ENCODE data around the gene TAX1BP3.

TAX1BP3 gene

DNA sequence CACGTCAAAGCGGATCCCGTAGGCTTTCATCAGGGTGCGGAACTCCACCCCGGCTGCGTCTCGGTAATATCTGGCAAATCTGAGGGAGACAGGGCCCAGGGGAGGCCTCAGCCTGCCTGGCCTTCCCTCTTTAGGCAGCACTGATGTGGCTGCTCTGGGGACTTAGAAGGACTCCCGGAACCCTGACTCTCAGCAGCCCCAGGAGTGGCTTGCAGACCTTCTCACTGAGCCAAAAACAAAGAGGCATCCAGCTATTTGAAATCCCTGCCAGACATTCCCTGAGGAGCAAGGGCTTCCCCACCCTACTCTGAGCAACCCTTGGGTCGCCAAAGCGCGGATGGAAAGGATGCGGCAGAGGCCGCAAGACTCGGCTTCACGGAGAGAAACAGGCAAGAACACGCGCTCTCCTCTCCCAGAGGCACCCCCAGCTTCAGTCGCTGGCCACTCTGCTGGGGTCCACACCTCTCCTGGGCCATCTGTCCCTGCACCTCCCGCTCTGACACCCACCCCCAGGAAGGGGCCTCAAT, 19.7 kb upstream of the TAX1BP3 start:
- Histone ChIP-seq H3K27me3 (ENCODE audit: insufficient read depth, low read length) (no peaks in the 10 kb centered on the region), H3K36me3 (ENCODE audit: insufficient read depth, low read length) (no peaks in the 10 kb centered on the region), H3K4me3 (ENCODE audit: low read depth, low read length) (no peak overlapping the region), H3K27ac (ENCODE audit: low read depth, low read length) (no peak overlapping the region), H3K4me1 (ENCODE audit: control insufficient read depth, insufficient read depth, low read length, unreplicated experiment) (no peaks in the 10 kb centered on the region), H3K79me2 (ENCODE audit: control insufficient read depth, insufficient read depth, low read length, unreplicated experiment) (no peaks in the 10 kb centered on the region), H2AFZ (ENCODE audit: low read length, unreplicated experiment) (no peak overlapping the region)

DNA sequence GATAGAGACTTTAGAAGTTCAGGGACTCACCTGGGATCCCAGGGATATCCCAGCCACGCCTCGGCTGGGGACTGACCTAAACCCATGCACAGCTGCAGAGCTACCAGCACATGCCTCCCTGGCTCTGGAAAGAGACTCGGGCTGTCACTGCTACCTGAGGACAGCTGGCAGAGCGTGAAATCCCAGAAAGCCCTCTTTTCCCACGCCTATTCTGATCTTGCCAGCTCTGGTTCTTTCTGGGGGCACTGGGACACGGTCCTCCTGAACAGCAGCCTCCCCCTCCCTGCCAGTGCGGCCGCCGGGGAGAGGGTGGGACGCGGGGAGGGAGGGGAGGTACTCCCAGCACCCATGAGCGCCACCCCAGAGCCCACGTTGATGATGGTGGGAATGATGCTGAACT, 16.8 kb upstream of the TAX1BP3 start:
- Histone ChIP-seq H2AFZ (ENCODE audit: low read length, unreplicated experiment) (no peak overlapping the region), H3K27ac (ENCODE audit: low read depth, low read length) (no peak overlapping the region), H3K4me3 (ENCODE audit: low read depth, low read length) (no peak overlapping the region), H3K79me2 (ENCODE audit: control insufficient read depth, insufficient read depth, low read length, unreplicated experiment) (no peaks in the 10 kb centered on the region), H3K4me1 (ENCODE audit: control insufficient read depth, insufficient read depth, low read length, unreplicated experiment) (no peaks in the 10 kb centered on the region), H3K36me3 (ENCODE audit: insufficient read depth, low read length) (no peaks in the 10 kb centered on the region), H3K27me3 (ENCODE audit: insufficient read depth, low read length) (no peaks in the 10 kb centered on the region)

DNA sequence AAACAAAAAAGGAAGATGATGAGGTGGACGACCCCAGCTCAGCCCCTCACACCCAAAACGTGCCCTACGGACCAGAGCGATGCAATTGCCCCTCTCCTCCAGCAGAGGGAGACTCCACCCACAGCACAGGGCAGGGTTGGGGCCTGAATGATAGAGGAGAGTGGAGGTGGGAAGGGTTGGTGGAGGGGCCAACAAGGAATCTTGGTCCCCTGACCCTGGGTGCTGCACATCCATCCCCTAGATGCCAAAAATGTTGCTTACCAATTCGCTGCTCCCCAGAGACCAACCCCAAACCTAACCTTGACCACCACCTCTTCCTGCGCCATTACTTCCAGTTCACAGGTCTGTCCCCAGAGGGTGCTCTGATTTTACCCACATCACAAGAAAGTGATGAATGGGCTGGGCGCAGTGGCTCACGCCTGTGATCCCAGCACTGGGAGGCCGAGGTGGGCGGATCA, 14.7 kb upstream of the TAX1BP3 start:
- no peaks in the 10 kb centered on the region for H3K4me1 ChIP-seq (ENCODE audit: control insufficient read depth, insufficient read depth, low read length, unreplicated experiment)
- no peaks in the 10 kb centered on the region for H3K79me2 ChIP-seq (ENCODE audit: control insufficient read depth, insufficient read depth, low read length, unreplicated experiment)
- no peak overlapping the region for H3K27ac ChIP-seq (ENCODE audit: low read depth, low read length)
- H3K4me3 ChIP-seq (ENCODE audit: low read depth, low read length), result no peak overlapping the region
- no peaks in the 10 kb centered on the region for H3K36me3 ChIP-seq (ENCODE audit: insufficient read depth, low read length)
- no peak overlapping the region for H2AFZ ChIP-seq (ENCODE audit: low read length, unreplicated experiment)
- H3K27me3 ChIP-seq (ENCODE audit: insufficient read depth, low read length), result no peaks in the 10 kb centered on the region

DNA sequence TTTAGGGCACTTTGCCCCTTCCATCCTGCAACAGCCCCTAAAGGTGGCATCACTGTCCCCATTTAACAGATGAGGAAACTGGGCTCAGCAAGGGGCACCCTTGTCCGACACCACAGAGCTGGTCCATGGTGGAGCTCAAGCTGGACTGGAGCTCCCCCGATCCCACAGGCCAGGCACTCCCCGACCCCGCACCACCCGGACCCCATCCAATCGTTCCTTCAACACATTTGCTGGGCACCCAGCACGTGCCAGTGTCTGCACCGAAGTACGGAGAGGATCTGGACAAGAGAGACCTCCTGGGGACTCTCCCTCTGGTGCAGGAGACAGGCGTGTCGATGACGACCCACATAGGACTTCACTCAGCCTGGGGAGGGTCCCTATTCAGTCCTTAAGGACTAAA, 13.7 kb upstream of the TAX1BP3 start:
- no peak overlapping the region for H3K4me3 ChIP-seq (ENCODE audit: low read depth, low read length)
- no peaks in the 10 kb centered on the region for H3K4me1 ChIP-seq (ENCODE audit: control insufficient read depth, insufficient read depth, low read length, unreplicated experiment)
- no peak overlapping the region for H2AFZ ChIP-seq (ENCODE audit: low read length, unreplicated experiment)
- no peaks in the 10 kb centered on the region for H3K36me3 ChIP-seq (ENCODE audit: insufficient read depth, low read length)
- no peaks in the 10 kb centered on the region for H3K79me2 ChIP-seq (ENCODE audit: control insufficient read depth, insufficient read depth, low read length, unreplicated experiment)
- no peak overlapping the region for H3K27ac ChIP-seq (ENCODE audit: low read depth, low read length)
- H3K27me3 ChIP-seq (ENCODE audit: insufficient read depth, low read length), result no peaks in the 10 kb centered on the region

DNA sequence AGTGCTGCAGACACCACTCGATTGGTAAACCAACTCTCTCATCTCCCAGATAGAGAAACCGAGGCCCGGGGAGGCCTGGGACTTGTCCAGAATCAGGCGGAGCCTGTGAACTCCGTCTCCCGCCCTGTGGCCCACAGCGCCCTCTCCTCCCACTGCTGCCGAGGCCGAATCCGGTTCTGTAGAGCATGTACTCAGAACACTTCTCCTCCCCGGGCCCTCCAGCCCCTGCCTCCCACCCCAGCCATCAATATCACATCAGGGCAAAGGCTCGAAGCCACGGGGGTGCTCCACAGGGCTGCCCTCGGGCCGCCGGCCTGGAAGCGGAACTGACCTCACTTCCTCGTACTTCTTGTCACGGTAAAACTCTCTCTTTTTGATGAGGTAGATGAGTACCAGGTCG, 13.2 kb upstream of the TAX1BP3 start:
- Histone ChIP-seq H3K4me1 (ENCODE audit: control insufficient read depth, insufficient read depth, low read length, unreplicated experiment) (no peaks in the 10 kb centered on the region), H3K79me2 (ENCODE audit: control insufficient read depth, insufficient read depth, low read length, unreplicated experiment) (no peaks in the 10 kb centered on the region), H2AFZ (ENCODE audit: low read length, unreplicated experiment) (no peak overlapping the region), H3K27me3 (ENCODE audit: insufficient read depth, low read length) (no peaks in the 10 kb centered on the region), H3K27ac (ENCODE audit: low read depth, low read length) (no peak overlapping the region), H3K4me3 (ENCODE audit: low read depth, low read length) (no peak overlapping the region), H3K36me3 (ENCODE audit: insufficient read depth, low read length) (no peaks in the 10 kb centered on the region)

DNA sequence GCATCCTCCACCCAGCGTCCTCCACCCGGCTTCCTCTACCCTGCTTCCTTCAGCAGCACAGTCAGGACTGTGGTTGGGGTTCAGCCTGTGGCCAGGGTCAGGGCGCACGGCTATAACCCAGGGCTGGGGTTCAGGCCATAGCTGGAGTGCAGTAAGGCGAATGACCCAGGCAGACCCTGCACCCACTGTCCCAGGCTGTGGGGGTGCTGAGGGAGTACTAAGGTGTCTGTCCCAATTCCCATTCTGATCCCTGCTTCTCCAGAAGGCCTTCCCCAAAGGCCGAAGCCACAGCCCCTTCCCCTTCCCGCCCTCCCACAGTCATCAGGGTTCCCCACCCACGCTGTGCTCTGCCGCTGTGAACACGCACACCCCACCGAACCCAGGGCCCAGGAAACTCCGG, 12.7 kb upstream of the TAX1BP3 start:
- no peaks in the 10 kb centered on the region for H3K4me1 ChIP-seq (ENCODE audit: control insufficient read depth, insufficient read depth, low read length, unreplicated experiment)
- H3K79me2 ChIP-seq (ENCODE audit: control insufficient read depth, insufficient read depth, low read length, unreplicated experiment), result no peaks in the 10 kb centered on the region
- H3K4me3 ChIP-seq (ENCODE audit: low read depth, low read length), result no peak overlapping the region
- no peaks in the 10 kb centered on the region for H3K36me3 ChIP-seq (ENCODE audit: insufficient read depth, low read length)
- H3K27ac ChIP-seq (ENCODE audit: low read depth, low read length), result no peak overlapping the region
- H2AFZ ChIP-seq (ENCODE audit: low read length, unreplicated experiment), result no peak overlapping the region
- no peaks in the 10 kb centered on the region for H3K27me3 ChIP-seq (ENCODE audit: insufficient read depth, low read length)

DNA sequence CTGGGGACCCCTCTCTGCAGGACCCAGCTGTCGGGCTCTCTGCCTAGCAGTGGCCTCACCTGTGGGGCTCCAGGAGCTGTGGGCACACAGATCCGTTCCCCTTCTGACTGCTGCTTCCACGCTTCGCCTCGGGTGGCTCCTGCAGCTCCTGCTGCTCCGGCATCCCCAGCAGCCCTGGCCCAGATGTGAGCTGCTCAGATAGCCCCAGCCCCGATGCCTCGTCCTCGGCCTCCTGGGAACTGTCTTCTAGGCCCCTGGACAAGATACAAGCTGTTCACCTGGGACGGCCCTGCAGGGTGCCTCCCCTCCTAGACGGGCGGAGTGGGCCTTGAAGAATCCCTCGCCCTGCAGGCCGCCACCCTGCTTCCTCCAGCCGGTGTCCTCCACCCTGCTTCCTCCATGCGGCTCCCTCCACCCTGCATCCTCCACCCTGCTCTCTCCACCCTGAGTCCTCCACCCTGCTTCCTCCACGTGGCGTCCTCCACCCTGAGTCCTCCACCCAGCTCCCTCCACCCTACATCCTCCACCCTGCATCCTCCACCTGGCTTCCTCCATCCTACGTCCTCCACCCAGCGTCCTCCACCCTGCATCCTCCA, 11.3 kb upstream of the TAX1BP3 start:
- Histone ChIP-seq H2AFZ (ENCODE audit: low read length, unreplicated experiment) (no peak overlapping the region), H3K4me3 (ENCODE audit: low read depth, low read length) (no peak overlapping the region), H3K27me3 (ENCODE audit: insufficient read depth, low read length) (no peaks in the 10 kb centered on the region), H3K4me1 (ENCODE audit: control insufficient read depth, insufficient read depth, low read length, unreplicated experiment) (no peaks in the 10 kb centered on the region), H3K79me2 (ENCODE audit: control insufficient read depth, insufficient read depth, low read length, unreplicated experiment) (no peaks in the 10 kb centered on the region), H3K27ac (ENCODE audit: low read depth, low read length) (no peak overlapping the region), H3K36me3 (ENCODE audit: insufficient read depth, low read length) (no peaks in the 10 kb centered on the region)

DNA sequence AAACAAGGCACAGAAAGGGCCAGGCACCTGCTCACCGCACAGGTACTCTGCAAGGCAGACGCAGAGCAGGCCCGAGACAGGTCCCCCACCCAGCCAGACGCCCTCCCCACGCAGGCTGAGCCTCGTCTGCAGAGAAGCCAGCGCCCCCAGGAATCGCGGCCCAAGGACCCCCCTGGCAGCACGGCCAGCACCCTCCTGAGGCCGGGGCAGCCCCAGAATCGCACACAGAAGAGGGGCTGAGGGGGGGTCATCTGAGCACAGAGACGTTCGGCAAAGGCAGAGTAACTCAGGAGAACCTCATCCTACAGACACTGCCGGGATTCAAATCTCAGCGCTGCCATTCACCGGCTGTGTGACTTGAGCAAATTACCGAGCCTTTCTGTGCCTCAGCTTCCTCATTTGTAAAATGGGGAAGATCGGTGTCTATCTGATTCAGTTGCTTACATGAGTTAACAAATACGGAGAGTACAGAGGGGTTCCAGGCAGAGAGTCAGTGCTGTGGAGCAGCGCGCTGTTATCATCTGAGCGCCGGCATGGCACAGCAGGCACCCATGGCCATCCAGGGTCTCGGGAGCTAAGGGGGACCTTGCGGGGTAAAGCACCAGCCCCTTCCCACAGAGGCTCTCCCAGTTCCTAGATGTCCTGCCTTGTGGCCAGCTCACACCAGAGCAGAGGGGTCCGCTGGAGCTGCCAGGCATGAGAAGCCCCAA, 10.6 kb upstream of the TAX1BP3 start:
- no peaks in the 10 kb centered on the region for H3K4me1 ChIP-seq (ENCODE audit: control insufficient read depth, insufficient read depth, low read length, unreplicated experiment)
- no peak overlapping the region for H3K4me3 ChIP-seq (ENCODE audit: low read depth, low read length)
- no peak overlapping the region for H3K27ac ChIP-seq (ENCODE audit: low read depth, low read length)

DNA sequence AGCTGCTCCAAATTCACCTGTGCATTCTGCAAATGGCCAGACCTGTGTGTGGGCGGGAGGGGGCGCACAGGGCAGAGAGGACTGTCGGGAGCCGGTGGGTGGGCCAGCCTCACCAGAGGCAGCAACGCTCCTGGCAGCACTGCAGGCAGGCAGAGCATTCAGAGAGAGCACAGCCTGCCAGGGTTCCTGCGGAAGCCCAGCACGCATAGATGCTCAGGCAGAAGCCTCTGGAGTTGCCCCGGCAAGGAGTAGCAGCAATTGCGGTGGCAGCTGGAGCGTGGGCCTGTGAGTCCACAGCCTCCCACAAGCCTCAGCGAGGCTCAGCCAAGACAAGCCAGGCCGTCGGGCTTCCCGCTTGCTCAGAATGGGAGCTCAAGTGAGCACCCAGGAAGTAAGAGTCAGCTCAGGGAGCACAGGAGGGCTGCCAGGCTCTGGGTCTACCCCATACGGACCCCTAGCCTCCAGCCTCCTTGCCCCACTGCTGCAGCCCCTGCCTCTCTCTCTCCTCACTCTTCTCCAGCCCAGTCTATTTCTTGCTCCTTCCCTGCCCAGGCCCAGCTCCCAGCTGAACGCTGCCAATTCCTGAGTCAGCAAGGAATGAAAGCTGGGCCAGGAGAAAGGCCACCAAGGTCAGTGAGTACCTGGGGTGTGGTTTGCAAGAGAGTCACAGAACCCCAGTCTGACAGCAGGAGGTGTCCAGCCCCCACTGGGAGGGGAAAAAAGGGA, 9.9 kb upstream of the TAX1BP3 start:
- no peaks in the 10 kb centered on the region for H3K27me3 ChIP-seq (ENCODE audit: insufficient read depth, low read length)
- no peak overlapping the region for H2AFZ ChIP-seq (ENCODE audit: low read length, unreplicated experiment)
- no peak overlapping the region for H3K4me3 ChIP-seq (ENCODE audit: low read depth, low read length)
- no peaks in the 10 kb centered on the region for H3K36me3 ChIP-seq (ENCODE audit: insufficient read depth, low read length)
- no peaks in the 10 kb centered on the region for H3K4me1 ChIP-seq (ENCODE audit: control insufficient read depth, insufficient read depth, low read length, unreplicated experiment)
- H3K79me2 ChIP-seq (ENCODE audit: control insufficient read depth, insufficient read depth, low read length, unreplicated experiment), result no peaks in the 10 kb centered on the region
- H3K27ac ChIP-seq (ENCODE audit: low read depth, low read length), result no peak overlapping the region

More for the DNA sequence above, 10.6 kb upstream of the TAX1BP3 start:
- no peak overlapping the region for H2AFZ ChIP-seq (ENCODE audit: low read length, unreplicated experiment)
- no peaks in the 10 kb centered on the region for H3K27me3 ChIP-seq (ENCODE audit: insufficient read depth, low read length)
- no peaks in the 10 kb centered on the region for H3K36me3 ChIP-seq (ENCODE audit: insufficient read depth, low read length)
- H3K79me2 ChIP-seq (ENCODE audit: control insufficient read depth, insufficient read depth, low read length, unreplicated experiment), result no peaks in the 10 kb centered on the region

DNA sequence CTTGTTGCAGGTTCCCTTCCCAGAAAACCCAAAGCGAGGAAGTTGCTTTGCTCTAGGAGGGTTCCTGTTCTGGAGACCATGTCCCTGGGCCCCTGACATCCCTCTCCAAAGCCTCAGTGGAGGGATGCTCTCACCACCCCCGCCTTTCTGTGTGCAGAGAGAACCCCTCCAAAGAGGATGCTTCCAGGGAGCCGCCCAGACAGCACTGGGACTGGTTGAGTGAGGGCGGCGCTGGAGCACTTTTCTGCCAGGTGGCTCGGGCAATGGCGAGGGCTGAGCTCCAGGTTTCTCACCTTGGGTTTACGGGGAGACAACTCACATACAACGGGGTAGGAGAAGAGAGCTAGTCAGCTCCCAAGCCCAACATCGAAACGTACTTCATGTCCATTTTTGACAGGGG, 7.5 kb upstream of the TAX1BP3 start:
- H3K27me3 ChIP-seq (ENCODE audit: insufficient read depth, low read length), result no peaks in the 10 kb centered on the region
- H3K36me3 ChIP-seq (ENCODE audit: insufficient read depth, low read length), result no peaks in the 10 kb centered on the region
- no peak overlapping the region for H2AFZ ChIP-seq (ENCODE audit: low read length, unreplicated experiment)
- no peak overlapping the region for H3K27ac ChIP-seq (ENCODE audit: low read depth, low read length)
- H3K4me3 ChIP-seq (ENCODE audit: low read depth, low read length), result no peak overlapping the region
- H3K79me2 ChIP-seq (ENCODE audit: control insufficient read depth, insufficient read depth, low read length, unreplicated experiment), result no peaks in the 10 kb centered on the region
- H3K4me1 ChIP-seq (ENCODE audit: control insufficient read depth, insufficient read depth, low read length, unreplicated experiment), result no peaks in the 10 kb centered on the region
